HepG2 (cell line): ENCODE measurements around the gene CARD19. TPM values are rescaled to one million over a fixed set of nuclear protein-coding genes. Genes with fewer than 3 reads are reported as not detected.

Experiments used
- ASH2L ChIP-seq: fragments of 300-600, 200-600 bp; sonication (generic); IDR thresholded peaks from 2 replicates; pipeline ENCODE4 v1.7.0; 2017; ENCODE audit warnings: low read depth, mild to moderate bottlenecking, moderate library complexity, mixed read lengths, low read length; ENCODE audit not compliant: insufficient read length
- ERF ChIP-seq: IDR thresholded peaks from 2 replicates; pipeline ENCODE4 v1.6.1; 2018; ENCODE audit warnings: missing biosample characterization, missing genetic modification reagents
- HMGA1 ChIP-seq: sonication (generic); formaldehyde crosslinking; conservative IDR thresholded peaks from 2 replicates; pipeline ENCODE4 v1.4.0; 2020; ENCODE audit warnings: missing genetic modification reagents
- MXD4 ChIP-seq: IDR thresholded peaks from 2 replicates; pipeline ENCODE4 v1.6.1; 2016; ENCODE audit warnings: mild to moderate bottlenecking, missing biosample characterization, missing genetic modification reagents
- POLR2A ChIP-seq, 2 experiments: IDR thresholded peaks; 2 replicates each; pipeline ENCODE4 v1.6.1; 2011; ENCODE audit warnings: low read depth in 2 of 2, low read length in 2 of 2, mild to moderate bottlenecking in 1 of 2, moderate library complexity in 1 of 2; ENCODE audit not compliant: insufficient read depth in 1 of 2
- RORA ChIP-seq: sonication (generic); formaldehyde crosslinking; IDR thresholded peaks from 2 replicates; pipeline ENCODE4 v1.5.0; 2020; ENCODE audit warnings: mild to moderate bottlenecking, missing genetic modification reagents, moderate library complexity
- SATB2 ChIP-seq: sonication (generic); formaldehyde crosslinking; IDR thresholded peaks from 2 replicates; pipeline ENCODE4 v1.5.0; 2020; ENCODE audit warnings: missing genetic modification reagents
- SIX1 ChIP-seq: sonication (generic); formaldehyde crosslinking; IDR thresholded peaks from 2 replicates; pipeline ENCODE4 v1.4.0; 2020; ENCODE audit warnings: missing genetic modification reagents, borderline replicate concordance
- STAG1 ChIP-seq: sonication (generic); formaldehyde crosslinking; IDR thresholded peaks from 2 replicates; pipeline ENCODE4 v1.4.0; 2020; ENCODE audit warnings: missing genetic modification reagents
- TCF7L2 ChIP-seq: IDR thresholded peaks from 2 replicates; pipeline ENCODE4 v1.6.1; 2011; ENCODE audit warnings: mild to moderate bottlenecking, low read depth, low read length, moderate library complexity
- ZNF232 ChIP-seq: sonication (generic); formaldehyde crosslinking; IDR thresholded peaks from 2 replicates; pipeline ENCODE4 v1.4.0; 2020; ENCODE audit warnings: missing genetic modification reagents, borderline replicate concordance
- ZNF883 ChIP-seq: sonication (generic); formaldehyde crosslinking; IDR thresholded peaks from 2 replicates; pipeline ENCODE4 v1.5.1; 2020; ENCODE audit warnings: mild to moderate bottlenecking, missing genetic modification reagents; ENCODE audit errors: not compliant biosample characterization
- polyA plus RNA-seq, 8 experiments: library from polyadenylated mRNA; depleted of rRNA in 3 of 8; stranded (reverse) in 7 of 8; unstranded in 1 of 8; fragments of >200 nt; fragmentation: Illumina TruSeq in 4 of 8; extraction: Trizol in 4 of 8; gene quantifications; 2 replicates each; pipeline versions ENCODE4 v1.2.1 to v1.2.3, GENCODE V29; 2011 to 2016; ENCODE audit warnings: low read depth in 4 of 8, missing spikeins in 1 of 8, mixed read lengths in 1 of 8; ENCODE audit not compliant: insufficient read depth in 1 of 8
- total RNA-seq, 5 experiments: library from RNA; depleted of rRNA; stranded (reverse); fragments of >200 nt; fragmentation: Illumina TruSeq; extraction: Trizol; gene quantifications; 2 replicates each; pipeline ENCODE4 v1.2.3, GENCODE V29; 2016; ENCODE audit warnings: low read depth in 1 of 5
- TF ChIP-seq, protein P1 (sequence below), 2 experiments: IDR thresholded peaks; 2 replicates each; pipeline ENCODE4 v1.6.1; 2011 to 2012; ENCODE audit warnings: low read length in 2 of 2, borderline replicate concordance in 1 of 2, low read depth in 1 of 2, mild to moderate bottlenecking in 1 of 2, moderate library complexity in 1 of 2
- TF ChIP-seq, protein P2 (sequence below): sonication (generic); formaldehyde crosslinking; IDR thresholded peaks from 2 replicates; pipeline ENCODE4 v1.8.0; 2022; ENCODE audit warnings: missing genetic modification reagents, mild to moderate bottlenecking, moderate library complexity, borderline replicate concordance
- TF ChIP-seq, protein P3 (sequence below): sonication (generic); formaldehyde crosslinking; conservative IDR thresholded peaks from 2 replicates; pipeline ENCODE4 v1.4.0; 2020; ENCODE audit warnings: missing genetic modification reagents
- TF ChIP-seq, protein P4 (sequence below): sonication (generic); formaldehyde crosslinking; conservative IDR thresholded peaks from 2 replicates; pipeline ENCODE4 v1.4.0; 2020; ENCODE audit warnings: mild to moderate bottlenecking, missing genetic modification reagents, moderate library complexity

CARD19 gene
- total and polyA plus RNA-seq, 2 of the 13 experiments (the other 11 are each of a cell fraction or from before 2014, with no cell fraction given), result 18.4 to 47.2 TPM

DNA sequence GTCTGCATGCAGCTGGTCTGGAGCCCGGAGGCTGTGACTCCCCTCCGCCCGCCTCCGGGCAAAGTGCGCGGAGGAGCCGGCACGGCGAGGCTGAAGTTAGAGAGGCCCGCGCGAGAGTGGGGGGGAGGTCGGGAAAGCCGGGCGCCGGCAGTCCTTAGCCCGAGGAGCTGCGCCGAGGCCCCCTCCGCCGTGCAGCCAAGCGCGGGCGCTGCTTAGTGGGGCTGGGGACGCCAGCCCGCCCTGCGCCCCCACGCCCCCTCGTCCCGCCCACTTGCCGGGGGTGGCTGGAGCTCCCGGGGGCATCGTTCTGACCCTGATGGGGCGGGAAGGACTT is 37.6 kb downstream of the CARD19 start (continued):
- TF ChIP-seq, protein P1, sequence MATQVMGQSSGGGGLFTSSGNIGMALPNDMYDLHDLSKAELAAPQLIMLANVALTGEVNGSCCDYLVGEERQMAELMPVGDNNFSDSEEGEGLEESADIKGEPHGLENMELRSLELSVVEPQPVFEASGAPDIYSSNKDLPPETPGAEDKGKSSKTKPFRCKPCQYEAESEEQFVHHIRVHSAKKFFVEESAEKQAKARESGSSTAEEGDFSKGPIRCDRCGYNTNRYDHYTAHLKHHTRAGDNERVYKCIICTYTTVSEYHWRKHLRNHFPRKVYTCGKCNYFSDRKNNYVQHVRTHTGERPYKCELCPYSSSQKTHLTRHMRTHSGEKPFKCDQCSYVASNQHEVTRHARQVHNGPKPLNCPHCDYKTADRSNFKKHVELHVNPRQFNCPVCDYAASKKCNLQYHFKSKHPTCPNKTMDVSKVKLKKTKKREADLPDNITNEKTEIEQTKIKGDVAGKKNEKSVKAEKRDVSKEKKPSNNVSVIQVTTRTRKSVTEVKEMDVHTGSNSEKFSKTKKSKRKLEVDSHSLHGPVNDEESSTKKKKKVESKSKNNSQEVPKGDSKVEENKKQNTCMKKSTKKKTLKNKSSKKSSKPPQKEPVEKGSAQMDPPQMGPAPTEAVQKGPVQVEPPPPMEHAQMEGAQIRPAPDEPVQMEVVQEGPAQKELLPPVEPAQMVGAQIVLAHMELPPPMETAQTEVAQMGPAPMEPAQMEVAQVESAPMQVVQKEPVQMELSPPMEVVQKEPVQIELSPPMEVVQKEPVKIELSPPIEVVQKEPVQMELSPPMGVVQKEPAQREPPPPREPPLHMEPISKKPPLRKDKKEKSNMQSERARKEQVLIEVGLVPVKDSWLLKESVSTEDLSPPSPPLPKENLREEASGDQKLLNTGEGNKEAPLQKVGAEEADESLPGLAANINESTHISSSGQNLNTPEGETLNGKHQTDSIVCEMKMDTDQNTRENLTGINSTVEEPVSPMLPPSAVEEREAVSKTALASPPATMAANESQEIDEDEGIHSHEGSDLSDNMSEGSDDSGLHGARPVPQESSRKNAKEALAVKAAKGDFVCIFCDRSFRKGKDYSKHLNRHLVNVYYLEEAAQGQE (IDR thresholded peaks at IDR 0.05; ENCODE audit: borderline replicate concordance in 1 of 2, low read depth in 1 of 2, low read length in 2 of 2), result no peak; a peak in 1 of 4 replicates
- TF ChIP-seq SIX1 (CRISPR knock-in tag) (no peak), HMGA1 (CRISPR knock-in tag) (no peak), STAG1 (no peak), ZNF232 (0 out of 2 replicates have a peak, but pooled peaks have one; percentile 1), POLR2A (IDR thresholded peaks at IDR 0.05; ENCODE audit: insufficient read depth in 1 of 2, low read depth in 2 of 2, low read length in 2 of 2) (0 out of 4 replicates have a peak, but pooled peaks of 1 of the 2 experiments have one; percentile 61), RORA (CRISPR knock-in tag) (no peak), SATB2 (CRISPR knock-in tag) (no peak), MXD4 (peak; percentile 77; the same call in 1 of the 2 replicates), TCF7L2 (no peak), ZNF883 (CRISPR knock-in tag) (peak; percentile 51), ERF (CRISPR knock-in tag) (no peak), ASH2L (peak; percentile 48)
- TF ChIP-seq, protein P2, sequence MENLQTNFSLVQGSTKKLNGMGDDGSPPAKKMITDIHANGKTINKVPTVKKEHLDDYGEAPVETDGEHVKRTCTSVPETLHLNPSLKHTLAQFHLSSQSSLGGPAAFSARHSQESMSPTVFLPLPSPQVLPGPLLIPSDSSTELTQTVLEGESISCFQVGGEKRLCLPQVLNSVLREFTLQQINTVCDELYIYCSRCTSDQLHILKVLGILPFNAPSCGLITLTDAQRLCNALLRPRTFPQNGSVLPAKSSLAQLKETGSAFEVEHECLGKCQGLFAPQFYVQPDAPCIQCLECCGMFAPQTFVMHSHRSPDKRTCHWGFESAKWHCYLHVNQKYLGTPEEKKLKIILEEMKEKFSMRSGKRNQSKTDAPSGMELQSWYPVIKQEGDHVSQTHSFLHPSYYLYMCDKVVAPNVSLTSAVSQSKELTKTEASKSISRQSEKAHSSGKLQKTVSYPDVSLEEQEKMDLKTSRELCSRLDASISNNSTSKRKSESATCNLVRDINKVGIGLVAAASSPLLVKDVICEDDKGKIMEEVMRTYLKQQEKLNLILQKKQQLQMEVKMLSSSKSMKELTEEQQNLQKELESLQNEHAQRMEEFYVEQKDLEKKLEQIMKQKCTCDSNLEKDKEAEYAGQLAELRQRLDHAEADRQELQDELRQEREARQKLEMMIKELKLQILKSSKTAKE, result no peak; the same call in 1 of the 2 replicates
- TF ChIP-seq, protein P3, sequence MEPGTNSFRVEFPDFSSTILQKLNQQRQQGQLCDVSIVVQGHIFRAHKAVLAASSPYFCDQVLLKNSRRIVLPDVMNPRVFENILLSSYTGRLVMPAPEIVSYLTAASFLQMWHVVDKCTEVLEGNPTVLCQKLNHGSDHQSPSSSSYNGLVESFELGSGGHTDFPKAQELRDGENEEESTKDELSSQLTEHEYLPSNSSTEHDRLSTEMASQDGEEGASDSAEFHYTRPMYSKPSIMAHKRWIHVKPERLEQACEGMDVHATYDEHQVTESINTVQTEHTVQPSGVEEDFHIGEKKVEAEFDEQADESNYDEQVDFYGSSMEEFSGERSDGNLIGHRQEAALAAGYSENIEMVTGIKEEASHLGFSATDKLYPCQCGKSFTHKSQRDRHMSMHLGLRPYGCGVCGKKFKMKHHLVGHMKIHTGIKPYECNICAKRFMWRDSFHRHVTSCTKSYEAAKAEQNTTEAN, result no peak
- TF ChIP-seq, protein P4, sequence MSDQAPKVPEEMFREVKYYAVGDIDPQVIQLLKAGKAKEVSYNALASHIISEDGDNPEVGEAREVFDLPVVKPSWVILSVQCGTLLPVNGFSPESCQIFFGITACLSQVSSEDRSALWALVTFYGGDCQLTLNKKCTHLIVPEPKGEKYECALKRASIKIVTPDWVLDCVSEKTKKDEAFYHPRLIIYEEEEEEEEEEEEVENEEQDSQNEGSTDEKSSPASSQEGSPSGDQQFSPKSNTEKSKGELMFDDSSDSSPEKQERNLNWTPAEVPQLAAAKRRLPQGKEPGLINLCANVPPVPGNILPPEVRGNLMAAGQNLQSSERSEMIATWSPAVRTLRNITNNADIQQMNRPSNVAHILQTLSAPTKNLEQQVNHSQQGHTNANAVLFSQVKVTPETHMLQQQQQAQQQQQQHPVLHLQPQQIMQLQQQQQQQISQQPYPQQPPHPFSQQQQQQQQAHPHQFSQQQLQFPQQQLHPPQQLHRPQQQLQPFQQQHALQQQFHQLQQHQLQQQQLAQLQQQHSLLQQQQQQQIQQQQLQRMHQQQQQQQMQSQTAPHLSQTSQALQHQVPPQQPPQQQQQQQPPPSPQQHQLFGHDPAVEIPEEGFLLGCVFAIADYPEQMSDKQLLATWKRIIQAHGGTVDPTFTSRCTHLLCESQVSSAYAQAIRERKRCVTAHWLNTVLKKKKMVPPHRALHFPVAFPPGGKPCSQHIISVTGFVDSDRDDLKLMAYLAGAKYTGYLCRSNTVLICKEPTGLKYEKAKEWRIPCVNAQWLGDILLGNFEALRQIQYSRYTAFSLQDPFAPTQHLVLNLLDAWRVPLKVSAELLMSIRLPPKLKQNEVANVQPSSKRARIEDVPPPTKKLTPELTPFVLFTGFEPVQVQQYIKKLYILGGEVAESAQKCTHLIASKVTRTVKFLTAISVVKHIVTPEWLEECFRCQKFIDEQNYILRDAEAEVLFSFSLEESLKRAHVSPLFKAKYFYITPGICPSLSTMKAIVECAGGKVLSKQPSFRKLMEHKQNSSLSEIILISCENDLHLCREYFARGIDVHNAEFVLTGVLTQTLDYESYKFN, result peak; percentile 76
